ENCODE data around the gene NRP1.

- TF ChIP-seq, protein P1, sequence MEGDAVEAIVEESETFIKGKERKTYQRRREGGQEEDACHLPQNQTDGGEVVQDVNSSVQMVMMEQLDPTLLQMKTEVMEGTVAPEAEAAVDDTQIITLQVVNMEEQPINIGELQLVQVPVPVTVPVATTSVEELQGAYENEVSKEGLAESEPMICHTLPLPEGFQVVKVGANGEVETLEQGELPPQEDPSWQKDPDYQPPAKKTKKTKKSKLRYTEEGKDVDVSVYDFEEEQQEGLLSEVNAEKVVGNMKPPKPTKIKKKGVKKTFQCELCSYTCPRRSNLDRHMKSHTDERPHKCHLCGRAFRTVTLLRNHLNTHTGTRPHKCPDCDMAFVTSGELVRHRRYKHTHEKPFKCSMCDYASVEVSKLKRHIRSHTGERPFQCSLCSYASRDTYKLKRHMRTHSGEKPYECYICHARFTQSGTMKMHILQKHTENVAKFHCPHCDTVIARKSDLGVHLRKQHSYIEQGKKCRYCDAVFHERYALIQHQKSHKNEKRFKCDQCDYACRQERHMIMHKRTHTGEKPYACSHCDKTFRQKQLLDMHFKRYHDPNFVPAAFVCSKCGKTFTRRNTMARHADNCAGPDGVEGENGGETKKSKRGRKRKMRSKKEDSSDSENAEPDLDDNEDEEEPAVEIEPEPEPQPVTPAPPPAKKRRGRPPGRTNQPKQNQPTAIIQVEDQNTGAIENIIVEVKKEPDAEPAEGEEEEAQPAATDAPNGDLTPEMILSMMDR (IDR thresholded peaks at IDR 0.05; ENCODE audit: low read depth, low read length, poor library complexity, severe bottlenecking): no peak
- TF ChIP-seq EZH2phosphoT487 (IDR thresholded peaks at IDR 0.05; ENCODE audit: borderline replicate concordance, low read length): no peak
These were observed 148.3 kb downstream of the NRP1 start for GRCh38 chr10:33186150-33186549.
